ENCODE measurements around the gene PRDM5.

Gene PRDM5

GRCh38 chr4:120682981-120683380 is 239.5 kb downstream of the PRDM5 start:
- no peaks in the 10 kb centered on the region for H3K9me3 ChIP-seq (ENCODE audit: control insufficient read depth, insufficient read depth, low read length)

GRCh38 chr4:120680647-120681228 is 241.8 kb downstream of the PRDM5 start:
- Histone ChIP-seq H3K36me3 (ENCODE audit: control insufficient read depth, insufficient read depth, low read length) (no peaks in the 10 kb centered on the region), H3K27ac (ENCODE audit: low read depth, low read length) (no peak overlapping the region), H3K9ac (ENCODE audit: low read depth, low read length) (no peak overlapping the region), H3K4me1 (ENCODE audit: control insufficient read depth, insufficient read depth, low read length) (peaks cover 1% of the 10 kb centered on the region), H3K27me3 (ENCODE audit: control insufficient read depth, insufficient read depth, low read length) (no peaks in the 10 kb centered on the region), H3K4me3 (ENCODE audit: low read depth, low read length) (no peak overlapping the region), H3K9me3 (ENCODE audit: control insufficient read depth, insufficient read depth, low read length) (no peaks in the 10 kb centered on the region)

More at GRCh38 chr4:120682981-120683380, 239.5 kb downstream of the PRDM5 start:
- Histone ChIP-seq H3K27me3 (ENCODE audit: control insufficient read depth, insufficient read depth, low read length) (no peaks in the 10 kb centered on the region), H3K4me1 (ENCODE audit: control insufficient read depth, insufficient read depth, low read length) (peaks cover 3% of the 10 kb centered on the region), H3K4me3 (ENCODE audit: low read depth, low read length) (no peak overlapping the region), H3K36me3 (ENCODE audit: control insufficient read depth, insufficient read depth, low read length) (no peaks in the 10 kb centered on the region), H3K27ac (ENCODE audit: low read depth, low read length) (no peak overlapping the region), H3K9ac (ENCODE audit: low read depth, low read length) (no peak overlapping the region)

GRCh38 chr4:120673696-120674095 is 248.8 kb downstream of the PRDM5 start:
- Histone ChIP-seq H3K9me3 (ENCODE audit: control insufficient read depth, insufficient read depth, low read length) (no peaks in the 10 kb centered on the region), H3K4me1 (ENCODE audit: control insufficient read depth, insufficient read depth, low read length) (peaks cover 32% of the 10 kb centered on the region), H3K4me3 (ENCODE audit: low read depth, low read length) (no peak overlapping the region), H3K27ac (ENCODE audit: low read depth, low read length) (peak overlapping the region; percentile 86), H3K9ac (ENCODE audit: low read depth, low read length) (no peak overlapping the region), H3K36me3 (ENCODE audit: control insufficient read depth, insufficient read depth, low read length) (no peaks in the 10 kb centered on the region), H3K27me3 (ENCODE audit: control insufficient read depth, insufficient read depth, low read length) (no peaks in the 10 kb centered on the region)

GRCh38 chr4:120672558-120673147 is 249.9 kb downstream of the PRDM5 start:
- Histone ChIP-seq H3K4me1 (ENCODE audit: control insufficient read depth, insufficient read depth, low read length) (peaks cover 32% of the 10 kb centered on the region), H3K27ac (ENCODE audit: low read depth, low read length) (peak overlapping the region; percentile 86), H3K36me3 (ENCODE audit: control insufficient read depth, insufficient read depth, low read length) (no peaks in the 10 kb centered on the region), H3K9me3 (ENCODE audit: control insufficient read depth, insufficient read depth, low read length) (no peaks in the 10 kb centered on the region), H3K27me3 (ENCODE audit: control insufficient read depth, insufficient read depth, low read length) (no peaks in the 10 kb centered on the region), H3K4me3 (ENCODE audit: low read depth, low read length) (no peak overlapping the region), H3K9ac (ENCODE audit: low read depth, low read length) (0 out of 2 replicates have a peak overlapping the region, but pooled peaks have one; percentile 29)

GRCh38 chr4:120672076-120672475 is 250.4 kb downstream of the PRDM5 start:
- no peak overlapping the region for H3K9ac ChIP-seq (ENCODE audit: low read depth, low read length)
- no peaks in the 10 kb centered on the region for H3K27me3 ChIP-seq (ENCODE audit: control insufficient read depth, insufficient read depth, low read length)
- peaks cover 32% of the 10 kb centered on the region for H3K4me1 ChIP-seq (ENCODE audit: control insufficient read depth, insufficient read depth, low read length)
- no peaks in the 10 kb centered on the region for H3K36me3 ChIP-seq (ENCODE audit: control insufficient read depth, insufficient read depth, low read length)
- no peaks in the 10 kb centered on the region for H3K9me3 ChIP-seq (ENCODE audit: control insufficient read depth, insufficient read depth, low read length)
- no peak overlapping the region for H3K4me3 ChIP-seq (ENCODE audit: low read depth, low read length)
- peak overlapping the region; percentile 86 for H3K27ac ChIP-seq (ENCODE audit: low read depth, low read length)

- Histone ChIP-seq H3K27ac (ENCODE audit: low read depth, low read length) (peak overlapping the region; percentile 86), H3K36me3 (ENCODE audit: control insufficient read depth, insufficient read depth, low read length) (no peaks in the 10 kb centered on the region), H3K4me3 (ENCODE audit: low read depth, low read length) (no peak overlapping the region), H3K9ac (ENCODE audit: low read depth, low read length) (no peak overlapping the region), H3K4me1 (ENCODE audit: control insufficient read depth, insufficient read depth, low read length) (peaks cover 32% of the 10 kb centered on the region), H3K9me3 (ENCODE audit: control insufficient read depth, insufficient read depth, low read length) (no peaks in the 10 kb centered on the region), H3K27me3 (ENCODE audit: control insufficient read depth, insufficient read depth, low read length) (no peaks in the 10 kb centered on the region)
Measured at GRCh38 chr4:120671538-120671937, 251.0 kb downstream of the PRDM5 start.

GRCh38 chr4:120667102-120667501 is 255.4 kb downstream of the PRDM5 start:
- Histone ChIP-seq H3K27me3 (ENCODE audit: control insufficient read depth, insufficient read depth, low read length) (no peaks in the 10 kb centered on the region), H3K4me3 (ENCODE audit: low read depth, low read length) (no peak overlapping the region), H3K9ac (ENCODE audit: low read depth, low read length) (no peak overlapping the region), H3K27ac (ENCODE audit: low read depth, low read length) (no peak overlapping the region), H3K4me1 (ENCODE audit: control insufficient read depth, insufficient read depth, low read length) (peaks cover 13% of the 10 kb centered on the region), H3K9me3 (ENCODE audit: control insufficient read depth, insufficient read depth, low read length) (no peaks in the 10 kb centered on the region), H3K36me3 (ENCODE audit: control insufficient read depth, insufficient read depth, low read length) (no peaks in the 10 kb centered on the region)

GRCh38 chr4:120664851-120665250 is 257.7 kb downstream of the PRDM5 start:
- Histone ChIP-seq H3K27me3 (ENCODE audit: control insufficient read depth, insufficient read depth, low read length) (no peaks in the 10 kb centered on the region), H3K36me3 (ENCODE audit: control insufficient read depth, insufficient read depth, low read length) (no peaks in the 10 kb centered on the region), H3K4me3 (ENCODE audit: low read depth, low read length) (no peak overlapping the region), H3K27ac (ENCODE audit: low read depth, low read length) (no peak overlapping the region), H3K9me3 (ENCODE audit: control insufficient read depth, insufficient read depth, low read length) (no peaks in the 10 kb centered on the region), H3K9ac (ENCODE audit: low read depth, low read length) (no peak overlapping the region), H3K4me1 (ENCODE audit: control insufficient read depth, insufficient read depth, low read length) (no peaks in the 10 kb centered on the region)

GRCh38 chr4:120659616-120660170 is 262.8 kb downstream of the PRDM5 start:
- H3K27ac ChIP-seq (ENCODE audit: low read depth, low read length), result no peak overlapping the region
- H3K4me3 ChIP-seq (ENCODE audit: low read depth, low read length), result no peak overlapping the region

GRCh38 chr4:120658772-120659171 is 263.8 kb downstream of the PRDM5 start:
- Histone ChIP-seq H3K36me3 (ENCODE audit: control insufficient read depth, insufficient read depth, low read length) (no peaks in the 10 kb centered on the region), H3K9ac (ENCODE audit: low read depth, low read length) (no peak overlapping the region), H3K27me3 (ENCODE audit: control insufficient read depth, insufficient read depth, low read length) (no peaks in the 10 kb centered on the region), H3K4me1 (ENCODE audit: control insufficient read depth, insufficient read depth, low read length) (no peaks in the 10 kb centered on the region), H3K4me3 (ENCODE audit: low read depth, low read length) (no peak overlapping the region), H3K9me3 (ENCODE audit: control insufficient read depth, insufficient read depth, low read length) (no peaks in the 10 kb centered on the region), H3K27ac (ENCODE audit: low read depth, low read length) (no peak overlapping the region)

More at GRCh38 chr4:120659616-120660170, 262.8 kb downstream of the PRDM5 start:
- Histone ChIP-seq H3K4me1 (ENCODE audit: control insufficient read depth, insufficient read depth, low read length) (no peaks in the 10 kb centered on the region), H3K9ac (ENCODE audit: low read depth, low read length) (no peak overlapping the region), H3K36me3 (ENCODE audit: control insufficient read depth, insufficient read depth, low read length) (no peaks in the 10 kb centered on the region), H3K9me3 (ENCODE audit: control insufficient read depth, insufficient read depth, low read length) (no peaks in the 10 kb centered on the region), H3K27me3 (ENCODE audit: control insufficient read depth, insufficient read depth, low read length) (no peaks in the 10 kb centered on the region)

- Histone ChIP-seq H3K4me3 (ENCODE audit: low read depth, low read length) (no peak overlapping the region), H3K9me3 (ENCODE audit: control insufficient read depth, insufficient read depth, low read length) (no peaks in the 10 kb centered on the region), H3K9ac (ENCODE audit: low read depth, low read length) (no peak overlapping the region), H3K27ac (ENCODE audit: low read depth, low read length) (no peak overlapping the region), H3K36me3 (ENCODE audit: control insufficient read depth, insufficient read depth, low read length) (no peaks in the 10 kb centered on the region), H3K4me1 (ENCODE audit: control insufficient read depth, insufficient read depth, low read length) (no peaks in the 10 kb centered on the region; the same call in 1 of the 2 replicates), H3K27me3 (ENCODE audit: control insufficient read depth, insufficient read depth, low read length) (no peaks in the 10 kb centered on the region)
Measured at GRCh38 chr4:120653804-120654573, 268.5 kb downstream of the PRDM5 start.
